OCI-LY7 (cell line): ENCODE results near the gene ECE1. TPM values are rescaled to one million over a fixed set of nuclear protein-coding genes. Genes with fewer than 3 reads are reported as not detected.

Source experiments
- BruUV-seq: library from RNA; stranded (reverse); fragments of 400-500 nt; replicated peaks from 2 replicates; lab custom pipeline; 2021; lab: Mats Ljungman, UMichigan
- CTCF ChIA-PET: fragments of 300-600 bp; sonication (Branson Sonifier 250); formaldehyde crosslinking; loops from one replicate; lab custom pipeline; 2022; ENCODE audit warnings: antibody characterized with exemption; ENCODE audit not compliant: unreplicated experiment; lab: Charles Lee
- POLR2A ChIA-PET: fragments of 300-600 bp; sonication (Branson Sonifier 250); formaldehyde crosslinking; loops from one replicate; lab custom pipeline; 2022; ENCODE audit warnings: antibody characterized with exemption; lab: Charles Lee
- DNase-seq: peaks from one replicate; pipeline ENCODE4 v3.0.0-alpha.2; 2015; ENCODE audit warnings: low spot score
- H2AFZ ChIP-seq: fragments of 200-600 bp; sonication (generic), shearing (Covaris generic); 2 replicates; pipeline ENCODE4 v1.6.1; 2014; ENCODE audit warnings: mild to moderate bottlenecking, antibody characterized with exemption, low read length, moderate library complexity
- H3K27ac ChIP-seq: fragments of 200-600 bp; sonication (generic); 2 replicates; pipeline ENCODE4 v1.5.1; 2014; ENCODE audit warnings: mixed run types, low read depth, mild to moderate bottlenecking, moderate library complexity, low read length, inconsistent platforms; ENCODE audit not compliant: poor library complexity, severe bottlenecking
- H3K36me3 ChIP-seq: fragments of 200-600 bp; sonication (generic); 2 replicates; pipeline ENCODE4 v1.6.1; 2014; ENCODE audit warnings: mild to moderate bottlenecking, antibody characterized with exemption, low read length, moderate library complexity, mixed read lengths; ENCODE audit not compliant: insufficient read depth
- H3K4me1 ChIP-seq: fragments of 200-600 bp; sonication (generic); 2 replicates; pipeline ENCODE4 v1.5.1; 2014; ENCODE audit warnings: mild to moderate bottlenecking, low read length; ENCODE audit not compliant: insufficient read depth, poor library complexity, severe bottlenecking
- H3K4me2 ChIP-seq: fragments of 200-600 bp; sonication (generic); 2 replicates; pipeline ENCODE4 v1.6.1; 2014; ENCODE audit warnings: mild to moderate bottlenecking, low read length
- H3K4me3 ChIP-seq: fragments of 200-600 bp; sonication (generic); 2 replicates; pipeline ENCODE4 v1.5.1; 2014; ENCODE audit warnings: mild to moderate bottlenecking, low read depth, low read length; ENCODE audit not compliant: poor library complexity, severe bottlenecking
- H3K79me2 ChIP-seq: fragments of 200-600 bp; sonication (generic); 2 replicates; pipeline ENCODE4 v1.6.1; 2016; ENCODE audit warnings: low read depth, mild to moderate bottlenecking, low read length, moderate library complexity, mixed read lengths; ENCODE audit not compliant: insufficient read depth
- H3K9me2 ChIP-seq: fragments of 200-600 bp; sonication (generic); 2 replicates; pipeline ENCODE4 v1.6.1; 2016; ENCODE audit warnings: mild to moderate bottlenecking, low read length, mixed read lengths; ENCODE audit not compliant: insufficient read depth
- H3K9me3 ChIP-seq: fragments of 200-600 bp; sonication (generic); 2 replicates; pipeline ENCODE4 v1.6.1; 2014; ENCODE audit warnings: mild to moderate bottlenecking, mixed run types, low read length, mixed read lengths
- H4K20me1 ChIP-seq: fragments of 200-600 bp; sonication (generic); 2 replicates; pipeline ENCODE4 v1.6.1; 2014; ENCODE audit warnings: mild to moderate bottlenecking, antibody characterized with exemption, low read length, moderate library complexity, mixed read lengths; ENCODE audit not compliant: insufficient read depth
- EZH2phosphoT487 ChIP-seq: fragments of 200-600 bp; sonication (generic); IDR thresholded peaks from 2 replicates; pipeline ENCODE4 v1.6.1; 2018; ENCODE audit warnings: low read depth, borderline replicate concordance, mild to moderate bottlenecking, mixed run types, antibody characterized with exemption, low read length, moderate library complexity, mixed read lengths
- intact Hi-C: fragments of 100-400 bp; cut with micrococcal nuclease; formaldehyde crosslinking; loops from one replicate; pipeline ENCODE4 v1.10.0; 2022; ENCODE audit not compliant: unreplicated experiment
- total RNA-seq, 2 experiments: library from RNA; depleted of rRNA in 1 of 2; stranded (reverse); fragments of >200 nt in 1 of 2; shearing (Covaris generic) in 1 of 2; gene quantifications; 2 replicates each; pipeline ENCODE4 v1.2.3, GENCODE V29; 2014 to 2022
- TF ChIP-seq, protein P1 (sequence below): fragments of 200-600 bp; sonication (generic); conservative IDR thresholded peaks from 2 replicates; pipeline ENCODE4 v1.5.1; 2014; ENCODE audit warnings: mild to moderate bottlenecking, antibody characterized with exemption, low read length, moderate library complexity, mixed read lengths

Gene ECE1
- total RNA-seq, 2 experiments from 2014 or later, result 20.0 to 32.8 TPM

DNA sequence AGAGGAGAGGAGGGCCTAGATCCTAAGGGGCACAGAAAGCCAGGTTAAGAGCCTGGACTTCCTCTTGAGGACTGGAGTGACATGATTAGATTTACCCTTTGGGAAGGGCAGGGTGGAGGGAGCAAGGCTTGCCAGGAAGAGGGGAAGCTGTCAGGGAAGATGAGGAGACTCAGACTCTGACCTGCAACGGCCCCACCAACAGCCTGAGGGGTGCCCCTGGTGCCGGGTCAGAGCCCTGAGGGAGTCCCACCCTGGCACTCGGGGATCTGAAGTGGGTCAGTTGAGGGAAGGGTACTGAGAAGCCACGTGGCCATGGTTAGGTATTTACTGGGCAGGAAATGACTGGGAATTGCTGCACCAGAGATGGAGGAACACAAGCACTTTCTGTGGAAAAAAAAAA lies 9.8 kb downstream of the ECE1 start:
- ChIA-PET CTCF (no interaction called here), POLR2A (no interaction called here)
- no peaks in the 10 kb centered on the region for H3K36me3 ChIP-seq
- no peaks in the 10 kb centered on the region for H4K20me1 ChIP-seq
- H3K9me2 ChIP-seq, result no peaks in the 10 kb centered on the region
- no TSS peak for BruUV-seq
- H3K27ac ChIP-seq, result no peak overlapping the region
- intact Hi-C loops, result no loop called here
- H3K79me2 ChIP-seq, result no peaks in the 10 kb centered on the region
- H3K9me3 ChIP-seq, result no peaks in the 10 kb centered on the region
- peaks cover 16% of the 10 kb centered on the region for H3K4me1 ChIP-seq
- TF ChIP-seq, protein P1, sequence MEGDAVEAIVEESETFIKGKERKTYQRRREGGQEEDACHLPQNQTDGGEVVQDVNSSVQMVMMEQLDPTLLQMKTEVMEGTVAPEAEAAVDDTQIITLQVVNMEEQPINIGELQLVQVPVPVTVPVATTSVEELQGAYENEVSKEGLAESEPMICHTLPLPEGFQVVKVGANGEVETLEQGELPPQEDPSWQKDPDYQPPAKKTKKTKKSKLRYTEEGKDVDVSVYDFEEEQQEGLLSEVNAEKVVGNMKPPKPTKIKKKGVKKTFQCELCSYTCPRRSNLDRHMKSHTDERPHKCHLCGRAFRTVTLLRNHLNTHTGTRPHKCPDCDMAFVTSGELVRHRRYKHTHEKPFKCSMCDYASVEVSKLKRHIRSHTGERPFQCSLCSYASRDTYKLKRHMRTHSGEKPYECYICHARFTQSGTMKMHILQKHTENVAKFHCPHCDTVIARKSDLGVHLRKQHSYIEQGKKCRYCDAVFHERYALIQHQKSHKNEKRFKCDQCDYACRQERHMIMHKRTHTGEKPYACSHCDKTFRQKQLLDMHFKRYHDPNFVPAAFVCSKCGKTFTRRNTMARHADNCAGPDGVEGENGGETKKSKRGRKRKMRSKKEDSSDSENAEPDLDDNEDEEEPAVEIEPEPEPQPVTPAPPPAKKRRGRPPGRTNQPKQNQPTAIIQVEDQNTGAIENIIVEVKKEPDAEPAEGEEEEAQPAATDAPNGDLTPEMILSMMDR, result no peak
- no peak for TF ChIP-seq EZH2phosphoT487
- no peak overlapping the region for H2AFZ ChIP-seq
- no peak overlapping the region for H3K4me3 ChIP-seq
- no peak for DNase-seq
- H3K4me2 ChIP-seq, result no peak overlapping the region

DNA sequence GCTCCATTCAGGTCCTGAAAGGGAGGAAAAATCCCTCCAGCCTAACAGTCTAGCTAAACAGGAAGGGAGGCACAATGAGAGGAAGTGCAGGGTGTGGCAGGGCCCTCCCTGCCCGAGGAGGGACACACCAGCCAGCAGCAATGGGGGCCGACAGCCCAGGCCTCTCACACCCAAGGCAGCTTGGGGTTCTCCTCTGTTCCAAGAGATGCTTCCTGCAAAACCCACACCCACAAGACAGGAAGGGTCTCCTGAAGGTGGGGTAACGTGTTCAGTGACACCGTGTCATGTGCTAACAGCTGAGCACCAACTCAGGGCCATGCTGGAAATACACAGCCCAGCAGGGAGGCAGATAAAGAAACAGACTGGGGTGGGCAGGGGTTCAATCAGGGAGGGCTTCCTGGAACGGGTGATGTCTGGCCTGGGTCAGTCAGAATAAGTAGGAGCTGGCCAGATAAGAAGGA lies 10.2 kb downstream of the ECE1 start:
- no TSS peak for BruUV-seq
- Histone ChIP-seq H3K36me3 (no peaks in the 10 kb centered on the region), H3K4me2 (no peak overlapping the region), H3K4me3 (no peak overlapping the region), H3K9me3 (no peaks in the 10 kb centered on the region), H3K9me2 (no peaks in the 10 kb centered on the region), H3K27ac (no peak overlapping the region), H3K4me1 (peaks cover 16% of the 10 kb centered on the region), H4K20me1 (no peaks in the 10 kb centered on the region), H2AFZ (no peak overlapping the region), H3K79me2 (no peaks in the 10 kb centered on the region)
- DNase-seq, result no peak
- intact Hi-C loops, result no loop called here
- ChIA-PET POLR2A (no interaction called here), CTCF (no interaction called here)
- TF ChIP-seq, protein P1, result no peak
- no peak for TF ChIP-seq EZH2phosphoT487

DNA sequence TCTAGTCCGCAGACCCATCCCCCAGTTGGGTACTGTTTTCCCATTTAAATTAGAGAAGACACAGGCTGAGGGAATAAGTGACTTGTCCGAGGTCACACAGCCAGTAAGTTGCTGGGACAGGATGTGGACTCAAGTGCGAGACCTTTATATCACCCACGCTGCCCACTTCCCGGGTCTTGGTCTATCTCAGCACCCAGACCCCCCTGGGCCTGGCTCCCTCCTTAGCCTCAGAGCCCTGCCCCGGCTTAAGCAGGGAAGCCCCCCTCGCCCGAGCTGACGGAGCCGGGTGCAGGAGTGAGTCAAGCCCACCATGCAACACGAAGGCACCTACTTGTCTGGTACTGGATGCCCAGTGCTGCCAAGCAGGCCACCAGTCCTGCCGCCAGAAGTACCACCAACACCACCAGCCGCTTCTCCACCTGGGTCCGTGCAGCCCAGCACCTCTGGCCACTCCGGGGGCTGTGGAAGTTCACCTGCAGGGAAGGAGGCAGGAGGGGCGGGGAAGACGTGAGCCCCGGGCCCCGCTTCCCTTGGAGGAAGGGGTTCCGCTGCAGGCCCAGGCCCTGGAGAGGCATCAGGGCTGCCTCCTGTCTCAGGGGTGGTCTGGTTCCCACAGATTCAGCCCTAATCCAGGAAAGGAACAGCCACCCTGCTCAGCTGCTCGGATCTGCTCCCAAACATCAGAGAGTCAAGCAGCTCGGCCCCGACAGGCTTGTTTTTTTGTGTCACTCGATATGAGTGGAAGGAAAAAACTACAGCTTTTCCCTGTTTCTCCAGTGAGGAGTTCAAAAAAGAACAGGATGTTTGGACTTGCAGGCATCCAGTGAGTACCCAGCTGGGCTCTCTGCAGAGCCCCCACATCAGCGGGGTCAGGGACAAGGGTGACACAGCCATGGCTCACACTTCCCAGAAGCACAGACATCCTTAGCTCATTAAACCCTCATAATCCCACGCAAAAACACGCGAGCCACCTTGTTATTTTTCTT lies 11.1 kb downstream of the ECE1 start:
- no peak overlapping the region for H3K4me3 ChIP-seq
- no peaks in the 10 kb centered on the region for H3K9me2 ChIP-seq
- TF ChIP-seq, protein P1, result no peak
- TF ChIP-seq EZH2phosphoT487, result no peak
- peaks cover 9% of the 10 kb centered on the region for H3K4me1 ChIP-seq
- CTCF ChIA-PET, result interaction anchor here (0.7 kb wide), 1 partner anchor 9 kb away, joined by 3 read pairs; no protein-coding TSS in a partner anchor
- no TSS peak for BruUV-seq
- DNase-seq, result no peak
- H2AFZ ChIP-seq, result no peak overlapping the region
- no peak overlapping the region for H3K27ac ChIP-seq
- H3K4me2 ChIP-seq, result no peak overlapping the region
- intact Hi-C loops, result no loop called here
- no peaks in the 10 kb centered on the region for H4K20me1 ChIP-seq
- H3K36me3 ChIP-seq, result no peaks in the 10 kb centered on the region
- POLR2A ChIA-PET, result no interaction called here
- H3K9me3 ChIP-seq, result no peaks in the 10 kb centered on the region
- H3K79me2 ChIP-seq, result no peaks in the 10 kb centered on the region
